Natural killer cell treated with Interleukin-12 subunit alpha and Interleukin-12 subunit beta and Interleukin-15 and Interleukin-18, amount 100 ng/mL, for 72 hours (primary cell): ENCODE measurements around the gene ZCCHC10. TPM values are rescaled to one million over a fixed set of nuclear protein-coding genes. Genes with fewer than 3 reads are reported as not detected.
A peak's percentile ranks its signal among the peaks of the same experiment; 100 is the strongest.
"Not testable (repeated sequence)": the region's sequence is repeated elsewhere in the genome, so short reads cannot be mapped to it uniquely, and the experiment has no call there.

ENCODE experiments used
- ATAC-seq, 2 donors: fragments of 150-1000 bp; cut with Tn5 transposase in 1 of 2; sonication (Bioruptor Pico), chemical (Tn5 transposase) in 1 of 2; 2 replicates each; pipeline ENCODE4 v1.10.0; 2021
- DNase-seq: peaks from one replicate; pipeline ENCODE4 v3.0.0; 2022; ENCODE audit warnings: low spot score
- H3K27ac Mint-ChIP-seq, 2 donors: 1 replicate in 1 of 2; 2 replicates in 1 of 2; pipeline ENCODE4 v1.8.0; 2022; ENCODE audit warnings: mixed read lengths in 2 of 2, mild to moderate bottlenecking in 1 of 2, moderate library complexity in 1 of 2
- H3K27me3 Mint-ChIP-seq, 2 donors: 1 replicate in 1 of 2; 2 replicates in 1 of 2; pipeline ENCODE4 v1.8.0; 2022; ENCODE audit warnings: mixed read lengths in 2 of 2
- H3K36me3 Mint-ChIP-seq: one replicate; pipeline ENCODE4 v1.8.0; 2022; ENCODE audit warnings: mixed read lengths
- H3K4me1 Mint-ChIP-seq, 2 donors: 1 replicate in 1 of 2; 2 replicates in 1 of 2; pipeline ENCODE4 v1.8.0; 2022; ENCODE audit warnings: low read depth in 2 of 2, mixed read lengths in 2 of 2, mild to moderate bottlenecking in 1 of 2
- H3K4me3 Mint-ChIP-seq: one replicate; pipeline ENCODE4 v1.8.0; 2022; ENCODE audit warnings: mixed read lengths
- H3K9me3 Mint-ChIP-seq: 2 replicates; pipeline ENCODE4 v1.8.0; 2022; ENCODE audit warnings: mixed read lengths
- total RNA-seq, 2 donors: library from RNA; stranded (reverse); gene quantifications; one replicate each; pipeline ENCODE4 v1.2.3, GENCODE V29; 2022

The ZCCHC10 gene
- total RNA-seq, 2 donors from 2014 or later: 21.6 to 31.4 TPM

- ATAC-seq: peak; percentile 92 to 95
- peak within 1 kb of the TSS; percentile 95 for H3K4me3 Mint-ChIP-seq
- no peaks in the 10 kb centered on the region for H3K36me3 Mint-ChIP-seq
- H3K4me1 Mint-ChIP-seq: peaks cover 28 to 29% of the 10 kb centered on the region in 2 donors
- peak; percentile 98 for DNase-seq
- no peaks in the 10 kb centered on the region for H3K27me3 Mint-ChIP-seq
- peak within 1 kb of the TSS; percentile 100 for H3K27ac Mint-ChIP-seq
- H3K9me3 Mint-ChIP-seq: no peaks in the 10 kb centered on the region
Observed at GRCh38 chr5:133051542-133052316, 25.4 kb upstream of the ZCCHC10 start, which contains the start of gene HSPA4. Gene HSPA4, plus strand, starts transcription at chr5:133052013. Its CDS starts 238 bp downstream, at chr5:133052251.

GRCh38 chr5:133051061-133051541, 24.8 kb upstream of the ZCCHC10 start:
- Mint-ChIP-seq H3K9me3 (no peaks in the 10 kb centered on the region), H3K27me3 (no peaks in the 10 kb centered on the region), H3K36me3 (no peaks in the 10 kb centered on the region), H3K4me1 (peaks cover 27% of the 10 kb centered on the region in 2 donors), H3K27ac (peak overlapping the region; percentile 100), H3K4me3 (peak overlapping the region; percentile 95)
- DNase-seq: no peak
- no peak for ATAC-seq

- ATAC-seq (no peak), DNase-seq (no peak)
- Mint-ChIP-seq H3K36me3 (no peaks in the 10 kb centered on the region), H3K9me3 (no peaks in the 10 kb centered on the region), H3K4me1 (peaks cover 23% of the 10 kb centered on the region in 2 donors), H3K4me3 (peak overlapping the region; percentile 95), H3K27me3 (no peaks in the 10 kb centered on the region), H3K27ac (peak overlapping the region; percentile 100)
Observed at GRCh38 chr5:133050521-133050920, 24.2 kb upstream of the ZCCHC10 start.

GRCh38 chr5:133049726-133050048, 23.3 kb upstream of the ZCCHC10 start:
- Mint-ChIP-seq H3K4me3 (no peak overlapping the region), H3K27me3 (no peaks in the 10 kb centered on the region), H3K36me3 (no peaks in the 10 kb centered on the region), H3K9me3 (no peaks in the 10 kb centered on the region), H3K27ac (peak overlapping the region in 1 of 2 donors; percentile 35), H3K4me1 (peaks cover 16 to 17% of the 10 kb centered on the region in 2 donors)
- no peak for ATAC-seq
- no peak for DNase-seq

- Mint-ChIP-seq H3K27ac (peak overlapping the region in 1 of 2 donors; percentile 35), H3K9me3 (no peaks in the 10 kb centered on the region), H3K4me3 (no peak overlapping the region), H3K4me1 (peaks cover 15 to 17% of the 10 kb centered on the region in 2 donors), H3K27me3 (no peaks in the 10 kb centered on the region), H3K36me3 (no peaks in the 10 kb centered on the region)
- ATAC-seq: no peak
- DNase-seq: no peak
Observed at GRCh38 chr5:133048993-133049725, 22.8 kb upstream of the ZCCHC10 start.

GRCh38 chr5:133047404-133047803, 21.1 kb upstream of the ZCCHC10 start:
- no peaks in the 10 kb centered on the region for H3K36me3 Mint-ChIP-seq
- no peak overlapping the region for H3K4me3 Mint-ChIP-seq
- peaks cover 12 to 15% of the 10 kb centered on the region in 2 donors for H3K4me1 Mint-ChIP-seq
- ATAC-seq (no peak), DNase-seq (no peak)
- H3K27me3 Mint-ChIP-seq: no peaks in the 10 kb centered on the region
- no peak overlapping the region for H3K27ac Mint-ChIP-seq
- H3K9me3 Mint-ChIP-seq: no peaks in the 10 kb centered on the region

GRCh38 chr5:133046560-133046959, 20.2 kb upstream of the ZCCHC10 start:
- ATAC-seq, H3K9me3 Mint-ChIP-seq, H3K36me3 Mint-ChIP-seq, H3K27me3 Mint-ChIP-seq, H3K27ac Mint-ChIP-seq, H3K4me3 Mint-ChIP-seq, DNase-seq: not testable (repeated sequence)
- H3K4me1 Mint-ChIP-seq: peaks cover 12 to 14% of the 10 kb centered on the region in 2 donors

GRCh38 chr5:133041910-133042309, 15.6 kb upstream of the ZCCHC10 start:
- no peaks in the 10 kb centered on the region for H3K36me3 Mint-ChIP-seq
- ATAC-seq: no peak
- no peaks in the 10 kb centered on the region for H3K9me3 Mint-ChIP-seq
- no peak overlapping the region for H3K4me3 Mint-ChIP-seq
- no peaks in the 10 kb centered on the region for H3K27me3 Mint-ChIP-seq
- no peak overlapping the region for H3K27ac Mint-ChIP-seq
- H3K4me1 Mint-ChIP-seq: no peaks in the 10 kb centered on the region
- no peak for DNase-seq

GRCh38 chr5:133041157-133041784, 14.9 kb upstream of the ZCCHC10 start:
- no peaks in the 10 kb centered on the region for H3K27me3 Mint-ChIP-seq
- no peaks in the 10 kb centered on the region for H3K4me1 Mint-ChIP-seq
- H3K36me3 Mint-ChIP-seq: no peaks in the 10 kb centered on the region
- no peak for DNase-seq
- no peak overlapping the region for H3K4me3 Mint-ChIP-seq
- no peaks in the 10 kb centered on the region for H3K9me3 Mint-ChIP-seq
- no peak overlapping the region for H3K27ac Mint-ChIP-seq
- no peak for ATAC-seq

GRCh38 chr5:133036677-133037076, 10.3 kb upstream of the ZCCHC10 start:
- not testable (repeated sequence) for H3K4me3 Mint-ChIP-seq, H3K36me3 Mint-ChIP-seq, H3K27ac Mint-ChIP-seq, DNase-seq, H3K27me3 Mint-ChIP-seq, H3K9me3 Mint-ChIP-seq, ATAC-seq
- peaks cover 8 to 10% of the 10 kb centered on the region in 2 donors for H3K4me1 Mint-ChIP-seq

- H3K27ac Mint-ChIP-seq: no peak overlapping the region
- no peak overlapping the region for H3K4me3 Mint-ChIP-seq
- ATAC-seq (no peak), DNase-seq (no peak)
- no peaks in the 10 kb centered on the region for H3K36me3 Mint-ChIP-seq
- peaks cover 0 to 5% of the 10 kb centered on the region in 2 donors for H3K27me3 Mint-ChIP-seq
- H3K4me1 Mint-ChIP-seq: peaks cover 8 to 10% of the 10 kb centered on the region in 2 donors
- H3K9me3 Mint-ChIP-seq: no peaks in the 10 kb centered on the region
Observed at GRCh38 chr5:133035224-133035623, 8.9 kb upstream of the ZCCHC10 start.

GRCh38 chr5:133034064-133034463, 7.7 kb upstream of the ZCCHC10 start:
- Mint-ChIP-seq H3K4me3 (no peak overlapping the region), H3K4me1 (peaks cover 8 to 10% of the 10 kb centered on the region in 2 donors), H3K36me3 (no peaks in the 10 kb centered on the region), H3K27ac (no peak overlapping the region), H3K9me3 (no peaks in the 10 kb centered on the region), H3K27me3 (peaks cover 0 to 5% of the 10 kb centered on the region in 2 donors)
- DNase-seq (no peak), ATAC-seq (no peak)

- no peak for DNase-seq
- peaks cover 8 to 10% of the 10 kb centered on the region in 2 donors for H3K4me1 Mint-ChIP-seq
- no peaks in the 10 kb centered on the region for H3K9me3 Mint-ChIP-seq
Observed at GRCh38 chr5:133032852-133033742, 6.7 kb upstream of the ZCCHC10 start.

More at GRCh38 chr5:133032852-133033742, 6.7 kb upstream of the ZCCHC10 start:
- H3K27ac Mint-ChIP-seq: no peak overlapping the region
- no peak overlapping the region for H3K4me3 Mint-ChIP-seq
- H3K36me3 Mint-ChIP-seq: no peaks in the 10 kb centered on the region
- H3K27me3 Mint-ChIP-seq: peaks cover 0 to 5% of the 10 kb centered on the region in 2 donors
- ATAC-seq: peak; percentile 33 to 40
